ACC112 (cell line): ENCODE data around the gene TRPC5OS.

Experiments used
- H2AFZ ChIP-seq: fragments of 200-600 bp; sonication (generic); one replicate; pipeline ENCODE4 v1.6.0; 2017; ENCODE audit warnings: antibody characterized with exemption, low read length; ENCODE audit not compliant: unreplicated experiment
- H3K27ac ChIP-seq: fragments of 200-600 bp; sonication (generic); 2 replicates; pipeline ENCODE4 v1.5.1; 2014; ENCODE audit warnings: low read depth, mild to moderate bottlenecking, antibody characterized with exemption, low read length, moderate library complexity
- H3K27me3 ChIP-seq: fragments of 200-600 bp; sonication (generic); 2 replicates; pipeline ENCODE4 v1.6.1; 2014; ENCODE audit warnings: mild to moderate bottlenecking, antibody characterized with exemption, low read length, moderate library complexity, mixed read lengths; ENCODE audit not compliant: insufficient read depth
- H3K36me3 ChIP-seq: fragments of 200-600 bp; sonication (generic); 2 replicates; pipeline ENCODE4 v1.6.1; 2016; ENCODE audit warnings: mild to moderate bottlenecking, antibody characterized with exemption, low read length, moderate library complexity, mixed read lengths; ENCODE audit not compliant: insufficient read depth
- H3K4me1 ChIP-seq: fragments of 200-600 bp; sonication (generic); one replicate; pipeline ENCODE4 v1.6.1; 2016; ENCODE audit warnings: low read length, mixed read lengths; ENCODE audit not compliant: insufficient read depth, unreplicated experiment, control insufficient read depth
- H3K4me3 ChIP-seq: fragments of 200-600 bp; sonication (generic); 2 replicates; pipeline ENCODE4 v1.5.1; 2014; ENCODE audit warnings: mild to moderate bottlenecking, low read depth, low read length
- H3K79me2 ChIP-seq: fragments of 200-600 bp; sonication (generic); one replicate; pipeline ENCODE4 v1.6.0; 2016; ENCODE audit warnings: low read length; ENCODE audit not compliant: control insufficient read depth, unreplicated experiment, insufficient read depth

TRPC5OS gene

GRCh38 chrX:111875881-111876280 lies at the start of gene TRPC5OS:
TSS of gene TRPC5OS (plus strand) at chrX:111876181. CDS start at chrX:111901850, 25,669 bp downstream.
- Histone ChIP-seq H3K36me3 (no peaks in the 10 kb centered on the region), H3K4me1 (no peaks in the 10 kb centered on the region), H2AFZ (no peak within 1 kb of the TSS), H3K27ac (no peak within 1 kb of the TSS), H3K4me3 (no peak within 1 kb of the TSS), H3K79me2 (no peaks in the 10 kb centered on the region), H3K27me3 (no peaks in the 10 kb centered on the region)

- Histone ChIP-seq H3K27ac (no peak overlapping the region), H3K4me3 (no peak overlapping the region), H3K36me3 (no peaks in the 10 kb centered on the region), H3K4me1 (no peaks in the 10 kb centered on the region), H3K79me2 (no peaks in the 10 kb centered on the region), H3K27me3 (no peaks in the 10 kb centered on the region), H2AFZ (no peak overlapping the region)
Measured at GRCh38 chrX:111829345-111829744, 46.6 kb upstream of the TRPC5OS start.

- no peaks in the 10 kb centered on the region for H3K4me1 ChIP-seq
- no peak overlapping the region for H2AFZ ChIP-seq
- H3K36me3 ChIP-seq, result no peaks in the 10 kb centered on the region
- H3K79me2 ChIP-seq, result no peaks in the 10 kb centered on the region
- H3K27me3 ChIP-seq, result no peaks in the 10 kb centered on the region
- H3K4me3 ChIP-seq, result no peak overlapping the region
- no peak overlapping the region for H3K27ac ChIP-seq
Measured at GRCh38 chrX:111830571-111830970, 45.4 kb upstream of the TRPC5OS start.

- no peak overlapping the region for H3K4me3 ChIP-seq
- no peak overlapping the region for H2AFZ ChIP-seq
- no peaks in the 10 kb centered on the region for H3K36me3 ChIP-seq
- H3K27ac ChIP-seq, result no peak overlapping the region
- H3K27me3 ChIP-seq, result no peaks in the 10 kb centered on the region
- no peaks in the 10 kb centered on the region for H3K4me1 ChIP-seq
- no peaks in the 10 kb centered on the region for H3K79me2 ChIP-seq
Measured at GRCh38 chrX:111831343-111831742, 44.6 kb upstream of the TRPC5OS start.

GRCh38 chrX:111837197-111837596 lies 38.8 kb upstream of the TRPC5OS start:
- no peaks in the 10 kb centered on the region for H3K27me3 ChIP-seq
- no peak overlapping the region for H3K27ac ChIP-seq
- H3K4me1 ChIP-seq, result no peaks in the 10 kb centered on the region
- H3K36me3 ChIP-seq, result no peaks in the 10 kb centered on the region
- no peaks in the 10 kb centered on the region for H3K79me2 ChIP-seq
- H3K4me3 ChIP-seq, result no peak overlapping the region
- no peak overlapping the region for H2AFZ ChIP-seq

GRCh38 chrX:111847491-111848133 lies 28.4 kb upstream of the TRPC5OS start:
- Histone ChIP-seq H3K27ac (no peak overlapping the region), H2AFZ (no peak overlapping the region), H3K36me3 (no peaks in the 10 kb centered on the region), H3K79me2 (no peaks in the 10 kb centered on the region), H3K4me3 (no peak overlapping the region), H3K4me1 (no peaks in the 10 kb centered on the region), H3K27me3 (no peaks in the 10 kb centered on the region)

GRCh38 chrX:111848541-111848940 lies 27.4 kb upstream of the TRPC5OS start:
- Histone ChIP-seq H3K27ac (no peak overlapping the region), H3K36me3 (no peaks in the 10 kb centered on the region), H3K79me2 (no peaks in the 10 kb centered on the region), H3K4me3 (no peak overlapping the region), H3K27me3 (no peaks in the 10 kb centered on the region), H3K4me1 (no peaks in the 10 kb centered on the region), H2AFZ (no peak overlapping the region)

- no peaks in the 10 kb centered on the region for H3K4me1 ChIP-seq
- no peaks in the 10 kb centered on the region for H3K79me2 ChIP-seq
- no peak overlapping the region for H3K27ac ChIP-seq
- H3K4me3 ChIP-seq, result no peak overlapping the region
- no peaks in the 10 kb centered on the region for H3K36me3 ChIP-seq
- H2AFZ ChIP-seq, result no peak overlapping the region
- H3K27me3 ChIP-seq, result no peaks in the 10 kb centered on the region
Measured at GRCh38 chrX:111850975-111851374, 25.0 kb upstream of the TRPC5OS start.

GRCh38 chrX:111854556-111855490 lies 21.2 kb upstream of the TRPC5OS start:
- Histone ChIP-seq H2AFZ (no peak overlapping the region), H3K4me1 (no peaks in the 10 kb centered on the region), H3K27ac (no peak overlapping the region), H3K36me3 (no peaks in the 10 kb centered on the region), H3K4me3 (no peak overlapping the region), H3K79me2 (no peaks in the 10 kb centered on the region), H3K27me3 (no peaks in the 10 kb centered on the region)

GRCh38 chrX:111857534-111858060 lies 18.4 kb upstream of the TRPC5OS start:
- H3K4me3 ChIP-seq, result no peak overlapping the region
- H3K36me3 ChIP-seq, result no peaks in the 10 kb centered on the region
- no peak overlapping the region for H2AFZ ChIP-seq
- no peaks in the 10 kb centered on the region for H3K4me1 ChIP-seq
- H3K27ac ChIP-seq, result no peak overlapping the region
- H3K79me2 ChIP-seq, result no peaks in the 10 kb centered on the region
- H3K27me3 ChIP-seq, result no peaks in the 10 kb centered on the region
